ENCODE measurements around the gene MAPK1IP1L. TPM values are rescaled to one million over a fixed set of nuclear protein-coding genes. Genes with fewer than 3 reads are reported as not detected.

MAPK1IP1L gene
- total and polyA plus RNA-seq, 2 of the 13 experiments (the other 11 are each of a cell fraction or from before 2014, with no cell fraction given): 27.8 to 68.4 TPM

DNA sequence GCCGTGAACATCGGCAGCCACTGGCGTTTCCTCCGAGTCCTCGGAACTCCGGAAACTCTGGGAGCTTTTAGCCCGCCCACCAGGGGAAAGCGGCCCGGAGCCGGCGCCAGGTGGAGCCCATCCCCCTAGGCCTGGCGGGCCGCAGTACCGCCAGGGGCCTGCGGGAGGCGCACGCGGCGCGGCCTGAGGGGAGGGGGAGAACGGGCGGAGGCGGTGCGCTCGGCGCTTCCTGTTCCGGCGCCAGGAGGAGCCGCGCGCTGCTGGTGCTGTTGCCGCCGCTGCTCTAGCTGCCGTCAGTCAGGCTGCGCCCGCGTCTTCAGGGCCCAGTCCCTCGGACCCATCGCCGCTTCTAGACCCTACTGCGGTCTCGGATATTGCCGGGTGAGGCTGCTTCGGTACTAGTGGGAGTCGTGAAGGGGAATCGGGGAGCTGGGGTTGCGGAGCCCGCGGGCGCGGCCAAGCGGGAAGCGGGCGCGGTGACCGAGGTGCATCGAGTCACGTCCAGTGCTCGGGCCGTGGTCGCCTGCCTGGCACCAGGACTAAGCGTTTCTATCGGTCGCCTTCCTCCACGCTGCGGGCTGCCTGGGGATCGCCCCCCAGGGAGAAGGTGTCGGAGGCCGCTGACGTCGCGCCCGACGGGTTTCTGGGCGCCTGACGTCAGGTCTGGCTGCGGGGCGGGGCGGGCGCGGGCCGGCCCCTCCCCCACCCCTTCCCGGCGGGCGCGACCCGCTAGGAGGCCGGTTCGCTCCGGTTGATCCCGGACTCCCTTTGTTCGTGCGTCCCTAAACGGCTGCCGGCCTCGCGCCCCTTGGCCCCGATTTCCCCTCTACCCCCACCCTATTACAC lies at the start of gene MAPK1IP1L (continued):
- TF ChIP-seq, protein P1, sequence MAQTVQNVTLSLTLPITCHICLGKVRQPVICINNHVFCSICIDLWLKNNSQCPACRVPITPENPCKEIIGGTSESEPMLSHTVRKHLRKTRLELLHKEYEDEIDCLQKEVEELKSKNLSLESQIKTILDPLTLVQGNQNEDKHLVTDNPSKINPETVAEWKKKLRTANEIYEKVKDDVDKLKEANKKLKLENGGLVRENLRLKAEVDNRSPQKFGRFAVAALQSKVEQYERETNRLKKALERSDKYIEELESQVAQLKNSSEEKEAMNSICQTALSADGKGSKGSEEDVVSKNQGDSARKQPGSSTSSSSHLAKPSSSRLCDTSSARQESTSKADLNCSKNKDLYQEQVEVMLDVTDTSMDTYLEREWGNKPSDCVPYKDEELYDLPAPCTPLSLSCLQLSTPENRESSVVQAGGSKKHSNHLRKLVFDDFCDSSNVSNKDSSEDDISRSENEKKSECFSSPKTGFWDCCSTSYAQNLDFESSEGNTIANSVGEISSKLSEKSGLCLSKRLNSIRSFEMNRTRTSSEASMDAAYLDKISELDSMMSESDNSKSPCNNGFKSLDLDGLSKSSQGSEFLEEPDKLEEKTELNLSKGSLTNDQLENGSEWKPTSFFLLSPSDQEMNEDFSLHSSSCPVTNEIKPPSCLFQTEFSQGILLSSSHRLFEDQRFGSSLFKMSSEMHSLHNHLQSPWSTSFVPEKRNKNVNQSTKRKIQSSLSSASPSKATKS (CRISPR knock-in tag; IDR thresholded peaks at IDR 0.05): no peak
- TF ChIP-seq, protein P2, sequence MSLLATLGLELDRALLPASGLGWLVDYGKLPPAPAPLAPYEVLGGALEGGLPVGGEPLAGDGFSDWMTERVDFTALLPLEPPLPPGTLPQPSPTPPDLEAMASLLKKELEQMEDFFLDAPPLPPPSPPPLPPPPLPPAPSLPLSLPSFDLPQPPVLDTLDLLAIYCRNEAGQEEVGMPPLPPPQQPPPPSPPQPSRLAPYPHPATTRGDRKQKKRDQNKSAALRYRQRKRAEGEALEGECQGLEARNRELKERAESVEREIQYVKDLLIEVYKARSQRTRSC (CRISPR knock-in tag; IDR thresholded peaks at IDR 0.05; ENCODE audit: low read depth): no peak
- TF ChIP-seq POGZ (CRISPR knock-in tag; IDR thresholded peaks at IDR 0.05): peak; percentile 86
- peak; percentile 72 for TF ChIP-seq MED1 (CRISPR knock-in tag; IDR thresholded peaks at IDR 0.05)
- TF ChIP-seq SOX5 (CRISPR knock-in tag; IDR thresholded peaks at IDR 0.05; ENCODE audit: borderline replicate concordance): peak; percentile 58
- peak; percentile 70; the same call in 1 of the 2 replicates for TF ChIP-seq YEATS2 (CRISPR knock-in tag; IDR thresholded peaks at IDR 0.05; ENCODE audit: borderline replicate concordance)
- TF ChIP-seq ZNF24 (IDR thresholded peaks at IDR 0.05): no peak
- peak; percentile 82 for TF ChIP-seq CHD2 (IDR thresholded peaks at IDR 0.05; ENCODE audit: low read depth, low read length)
- 0 out of 2 replicates have a peak, but pooled peaks have one; percentile 20 for TF ChIP-seq RARA (CRISPR knock-in tag; IDR thresholded peaks at IDR 0.05)
- TF ChIP-seq, protein P3, sequence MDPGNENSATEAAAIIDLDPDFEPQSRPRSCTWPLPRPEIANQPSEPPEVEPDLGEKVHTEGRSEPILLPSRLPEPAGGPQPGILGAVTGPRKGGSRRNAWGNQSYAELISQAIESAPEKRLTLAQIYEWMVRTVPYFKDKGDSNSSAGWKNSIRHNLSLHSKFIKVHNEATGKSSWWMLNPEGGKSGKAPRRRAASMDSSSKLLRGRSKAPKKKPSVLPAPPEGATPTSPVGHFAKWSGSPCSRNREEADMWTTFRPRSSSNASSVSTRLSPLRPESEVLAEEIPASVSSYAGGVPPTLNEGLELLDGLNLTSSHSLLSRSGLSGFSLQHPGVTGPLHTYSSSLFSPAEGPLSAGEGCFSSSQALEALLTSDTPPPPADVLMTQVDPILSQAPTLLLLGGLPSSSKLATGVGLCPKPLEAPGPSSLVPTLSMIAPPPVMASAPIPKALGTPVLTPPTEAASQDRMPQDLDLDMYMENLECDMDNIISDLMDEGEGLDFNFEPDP (CRISPR knock-in tag; conservative IDR thresholded peaks at IDR 0.05): 0 out of 2 replicates have a peak, but pooled peaks have one; percentile 88
- TF ChIP-seq, protein P4, sequence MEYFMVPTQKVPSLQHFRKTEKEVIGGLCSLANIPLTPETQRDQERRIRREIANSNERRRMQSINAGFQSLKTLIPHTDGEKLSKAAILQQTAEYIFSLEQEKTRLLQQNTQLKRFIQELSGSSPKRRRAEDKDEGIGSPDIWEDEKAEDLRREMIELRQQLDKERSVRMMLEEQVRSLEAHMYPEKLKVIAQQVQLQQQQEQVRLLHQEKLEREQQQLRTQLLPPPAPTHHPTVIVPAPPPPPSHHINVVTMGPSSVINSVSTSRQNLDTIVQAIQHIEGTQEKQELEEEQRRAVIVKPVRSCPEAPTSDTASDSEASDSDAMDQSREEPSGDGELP (IDR thresholded peaks at IDR 0.05; ENCODE audit: borderline replicate concordance, low read depth): peak; percentile 73; the same call in 1 of the 2 replicates
- no peak for TF ChIP-seq ZNF720 (CRISPR knock-in tag; IDR thresholded peaks at IDR 0.05)
- TF ChIP-seq ZNF562 (CRISPR knock-in tag; IDR thresholded peaks at IDR 0.05; ENCODE audit: borderline replicate concordance): no peak
- no peak for TF ChIP-seq PRMT3 (CRISPR knock-in tag; IDR thresholded peaks at IDR 0.05; ENCODE audit: borderline replicate concordance, low read depth)
- peak; percentile 94 for TF ChIP-seq TBX2 (CRISPR knock-in tag; IDR thresholded peaks at IDR 0.05; ENCODE audit: borderline replicate concordance)
- peak; percentile 49; the same call in 1 of the 2 replicates for TF ChIP-seq CBX5 (CRISPR knock-in tag; IDR thresholded peaks at IDR 0.05; ENCODE audit: borderline replicate concordance)
- TF ChIP-seq, protein P5, sequence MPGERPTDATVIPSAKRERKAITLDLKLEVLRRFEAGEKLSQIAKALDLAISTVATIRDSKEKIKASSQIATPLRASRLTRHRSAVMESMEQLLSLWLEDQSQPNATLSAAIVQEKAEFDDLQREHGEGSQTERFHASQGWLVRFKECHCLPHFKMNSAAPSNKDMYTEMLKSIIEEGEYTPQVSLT (CRISPR knock-in tag; IDR thresholded peaks at IDR 0.05; ENCODE audit: borderline replicate concordance, low read depth): 0 out of 2 replicates have a peak, but pooled peaks have one; percentile 76
- peak; percentile 77; the same call in 1 of the 2 replicates for TF ChIP-seq TBP (CRISPR knock-in tag; IDR thresholded peaks at IDR 0.05)
- no peak for TF ChIP-seq ATF1 (CRISPR knock-in tag; IDR thresholded peaks at IDR 0.05)
- TF ChIP-seq, protein P6, sequence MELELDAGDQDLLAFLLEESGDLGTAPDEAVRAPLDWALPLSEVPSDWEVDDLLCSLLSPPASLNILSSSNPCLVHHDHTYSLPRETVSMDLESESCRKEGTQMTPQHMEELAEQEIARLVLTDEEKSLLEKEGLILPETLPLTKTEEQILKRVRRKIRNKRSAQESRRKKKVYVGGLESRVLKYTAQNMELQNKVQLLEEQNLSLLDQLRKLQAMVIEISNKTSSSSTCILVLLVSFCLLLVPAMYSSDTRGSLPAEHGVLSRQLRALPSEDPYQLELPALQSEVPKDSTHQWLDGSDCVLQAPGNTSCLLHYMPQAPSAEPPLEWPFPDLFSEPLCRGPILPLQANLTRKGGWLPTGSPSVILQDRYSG (CRISPR knock-in tag; IDR thresholded peaks at IDR 0.05): no peak; the same call in 1 of the 2 replicates
- no peak for TF ChIP-seq BRCA1 (CRISPR knock-in tag; IDR thresholded peaks at IDR 0.05)
- peak; percentile 76 for TF ChIP-seq CBX1 (IDR thresholded peaks at IDR 0.05; ENCODE audit: low read depth)
- peak; percentile 45 for TF ChIP-seq ZNF790 (CRISPR knock-in tag; IDR thresholded peaks at IDR 0.05; ENCODE audit: borderline replicate concordance)
- peak; percentile 47; the same call in 1 of the 2 replicates for TF ChIP-seq ZNF343 (CRISPR knock-in tag; IDR thresholded peaks at IDR 0.05)

Measured in HepG2 (cell line).